C4-2B (cell line): Measurements from ENCODE around the gene SLC35B3.

Source experiments
- CTCF ChIP-seq: fragments of 450-650 bp; conservative IDR thresholded peaks from 2 replicates; pipeline ENCODE4 v1.5.1; 2017; ENCODE audit warnings: mild to moderate bottlenecking
- ZFX ChIP-seq: fragments of 450-650 bp; IDR thresholded peaks from 2 replicates; pipeline ENCODE4 v1.6.1; 2017

- TF ChIP-seq CTCF (no peak), ZFX (no peak)
Observed at GRCh38 chr6:8478418-8478817, 43.1 kb upstream of the SLC35B3 start.
